Kidney (tissue), 14 donors: ENCODE data around the gene PTPRJ. TPM values are rescaled to one million over a fixed set of nuclear protein-coding genes. Genes with fewer than 3 reads are reported as not detected.

ENCODE experiments used
- DNase-seq, 5 donors: peaks; one replicate each; pipeline ENCODE4 v3.0.0-alpha.2; 2013 to 2020
- FAIRE-seq: peaks from 2 replicates; lab custom pipeline; 2012; peaks lifted over from hg19 to GRCh38; lab: Jason Lieb, UNC
- H3K27ac ChIP-seq, 2 donors: one replicate each; pipeline ENCODE4 v1.7.0; 2013; ENCODE audit warnings: low read depth in 2 of 2, low read length in 2 of 2, inconsistent platforms in 1 of 2
- H3K27me3 ChIP-seq: one replicate; pipeline ENCODE4 v1.7.1; 2013; ENCODE audit warnings: low read length, inconsistent platforms; ENCODE audit not compliant: control insufficient read depth, insufficient read depth
- H3K36me3 ChIP-seq, 3 donors: one replicate each; pipeline versions ENCODE4 v1.7.0 to v1.7.1; 2013; ENCODE audit warnings: low read length in 3 of 3, control low read depth in 1 of 3, inconsistent platforms in 1 of 3; ENCODE audit not compliant: insufficient read depth in 3 of 3, control insufficient read depth in 2 of 3
- H3K4me1 ChIP-seq, 3 donors: one replicate each; pipeline versions ENCODE4 v1.7.0 to v1.7.1; 2013; ENCODE audit warnings: low read length in 3 of 3, inconsistent platforms in 1 of 3, low read depth in 1 of 3; ENCODE audit not compliant: control insufficient read depth in 2 of 3, insufficient read depth in 2 of 3
- H3K4me3 ChIP-seq, 3 donors: one replicate each; pipeline versions ENCODE4 v1.7.0 to v1.8.1; 2013; ENCODE audit warnings: low read length in 3 of 3, control low read depth in 1 of 3, inconsistent platforms in 1 of 3
- H3K9ac ChIP-seq, 3 donors: one replicate each; pipeline versions ENCODE4 v1.7.0 to v1.7.1; 2013; ENCODE audit warnings: low read length in 3 of 3, control low read depth in 1 of 3, inconsistent platforms in 1 of 3
- H3K9me3 ChIP-seq, 3 donors: one replicate each; pipeline versions ENCODE4 v1.7.0 to v1.7.1; 2013; ENCODE audit warnings: low read length in 3 of 3, control low read depth in 1 of 3, inconsistent platforms in 1 of 3; ENCODE audit not compliant: control insufficient read depth in 2 of 3, insufficient read depth in 1 of 3
- CTCF ChIP-seq: IDR thresholded peaks from 3 replicates; pipeline ENCODE4 v1.5.1; 2012; ENCODE audit warnings: mild to moderate bottlenecking, moderate library complexity, borderline replicate concordance; ENCODE audit not compliant: insufficient read depth; ENCODE audit errors: extremely low read depth
- intact Hi-C: fragments of 100-400 bp; cut with DNase I; formaldehyde crosslinking; loops from one replicate; pipeline ENCODE4 v1.11.1; 2022
- polyA plus RNA-seq: library from polyadenylated mRNA; stranded (reverse); fragments of 350-450 nt; fragmentation: Illumina TruSeq; extraction: RNeasy Lipid Tissue Mini Kit (QIAGEN cat#74804); gene quantifications from one replicate; pipeline ENCODE4 v1.2.3, GENCODE V29; 2014; ENCODE audit warnings: low read depth, low replicate concordance; ENCODE audit not compliant: insufficient read depth
- total RNA-seq: library from RNA; stranded (reverse); fragmentation: NEBNext Ultra II Directional; extraction: Animal tissue kit (Norgen Biotek cat#: 25700); gene quantifications from one replicate; pipeline ENCODE4 v1.2.1, GENCODE V29; 2021
- donor health status: control.
- donor health status: control.
- donor health status: control.
- donor health status: control.
- donor health status: control.
- donor health status: DM: yes; HTN: yes; CAD: no.
- donor health status: Normal renal cell carcinoma (clear cell type).

PTPRJ gene
- total and polyA plus RNA-seq, 2 donors from 2014 or later = 9.2 to 80.5 TPM

GRCh38 chr11:48018528-48019216 is 38.3 kb downstream of the PTPRJ start:
- intact Hi-C loops = no loop called here
- Histone ChIP-seq H3K27ac (peak overlapping the region; percentile 1 to 34), H3K27me3 (no peaks in the 10 kb centered on the region), H3K4me3 (no peak overlapping the region), H3K9me3 (no peaks in the 10 kb centered on the region), H3K9ac (no peak overlapping the region), H3K36me3 (no peaks in the 10 kb centered on the region), H3K4me1 (peaks cover 6 to 17% (median 8%) of the 10 kb centered on the region in 3 donors)
- DNase-seq (peak in 4 of 5 donors; percentile 75 to 82 (median 80)), FAIRE-seq (no peak)
- no peak for TF ChIP-seq CTCF

- Histone ChIP-seq H3K36me3 (no peaks in the 10 kb centered on the region), H3K9me3 (no peaks in the 10 kb centered on the region), H3K4me3 (no peak overlapping the region), H3K4me1 (peaks cover 6 to 15% (median 8%) of the 10 kb centered on the region in 3 donors), H3K9ac (no peak overlapping the region), H3K27me3 (no peaks in the 10 kb centered on the region), H3K27ac (peak overlapping the region in 1 of 2 donors; percentile 1)
- no peak for TF ChIP-seq CTCF
- no peak for FAIRE-seq
- DNase-seq = peak in 4 of 5 donors; percentile 56 to 75 (median 64)
- intact Hi-C loops = no loop called here
Observed at GRCh38 chr11:48019217-48019584, 38.8 kb downstream of the PTPRJ start.

GRCh38 chr11:48019595-48019994 is 39.2 kb downstream of the PTPRJ start:
- no peak for DNase-seq
- Histone ChIP-seq H3K27me3 (no peaks in the 10 kb centered on the region), H3K9ac (no peak overlapping the region), H3K4me1 (peaks cover 6 to 18% (median 8%) of the 10 kb centered on the region in 3 donors), H3K4me3 (no peak overlapping the region), H3K9me3 (no peaks in the 10 kb centered on the region), H3K36me3 (no peaks in the 10 kb centered on the region), H3K27ac (no peak overlapping the region)
- intact Hi-C loops = no loop called here
- TF ChIP-seq CTCF = no peak
- FAIRE-seq = no peak
